Activated T-cell treated with anti-CD3 and anti-CD28 coated beads, Interleukin-2, amount 50 U/mL, for 4 hours (primary cell): ENCODE data around the gene SH3PXD2A. TPM values are rescaled to one million over a fixed set of nuclear protein-coding genes. Genes with fewer than 3 reads are reported as not detected.

Source experiments
- ATAC-seq, 2 donors: fragments of 200-7000 bp; cut with Tn5 transposase; one replicate each; pipeline ENCODE4 v1.10.0; 2021
- DNase-seq: peaks from one replicate; pipeline ENCODE4 v3.0.0-alpha.2; 2020
- H3K27me3 Mint-ChIP-seq: one replicate; pipeline ENCODE4 v1.8.0; 2021; ENCODE audit warnings: low read depth, mixed read lengths
- H3K36me3 Mint-ChIP-seq: one replicate; pipeline ENCODE4 v1.8.0; 2022; ENCODE audit warnings: mixed read lengths; ENCODE audit not compliant: insufficient read depth
- H3K4me1 Mint-ChIP-seq: one replicate; pipeline ENCODE4 v1.8.0; 2021; ENCODE audit warnings: low read depth, mixed read lengths
- H3K4me3 Mint-ChIP-seq: one replicate; pipeline ENCODE4 v1.8.0; 2021; ENCODE audit warnings: mild to moderate bottlenecking, moderate library complexity, mixed read lengths
- H3K9me3 Mint-ChIP-seq: one replicate; pipeline ENCODE4 v1.8.0; 2021; ENCODE audit warnings: mixed read lengths
- total RNA-seq, 3 donors: library from RNA; stranded (reverse); gene quantifications; one replicate each; pipeline ENCODE4 v1.2.1, GENCODE V29; 2021

SH3PXD2A gene
- total RNA-seq, 3 donors from 2014 or later: 2.4 to 2.8 (median 2.4) TPM

GRCh38 chr10:103599907-103600306 lies 255.5 kb downstream of the SH3PXD2A start:
- no peak for DNase-seq
- no peak for ATAC-seq
- Mint-ChIP-seq H3K36me3 (peaks cover 3% of the 10 kb centered on the region), H3K9me3 (no peaks in the 10 kb centered on the region), H3K27me3 (no peaks in the 10 kb centered on the region), H3K4me3 (no peak overlapping the region), H3K4me1 (no peaks in the 10 kb centered on the region)

DNA sequence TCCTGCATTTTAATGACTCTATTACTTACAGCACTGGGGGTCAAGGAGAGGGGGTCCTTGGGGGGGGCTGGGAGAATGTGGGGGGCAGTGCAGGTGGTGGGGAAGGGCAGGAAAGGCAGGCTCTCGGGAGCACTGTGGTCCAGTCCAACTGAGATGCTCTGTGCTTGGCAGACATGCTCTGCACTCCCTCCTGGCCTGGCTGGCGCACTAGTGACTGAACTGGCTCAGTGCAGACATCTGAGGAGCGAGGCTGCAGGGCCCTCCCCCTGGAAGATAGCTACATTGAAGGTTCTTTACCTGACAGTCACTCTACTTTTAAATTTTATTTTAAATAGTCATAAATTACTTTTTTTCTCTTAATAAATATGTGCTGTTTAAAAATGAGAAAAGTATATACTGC lies 256.2 kb downstream of the SH3PXD2A start:
- no peak overlapping the region for H3K4me3 Mint-ChIP-seq
- no peaks in the 10 kb centered on the region for H3K27me3 Mint-ChIP-seq
- H3K9me3 Mint-ChIP-seq: no peaks in the 10 kb centered on the region
- ATAC-seq (no peak), DNase-seq (no peak)
- H3K36me3 Mint-ChIP-seq: peaks cover 3% of the 10 kb centered on the region
- H3K4me1 Mint-ChIP-seq: no peaks in the 10 kb centered on the region

GRCh38 chr10:103598654-103599115 lies 256.7 kb downstream of the SH3PXD2A start:
- Mint-ChIP-seq H3K27me3 (no peaks in the 10 kb centered on the region), H3K4me1 (no peaks in the 10 kb centered on the region), H3K36me3 (peaks cover 3% of the 10 kb centered on the region), H3K4me3 (no peak overlapping the region), H3K9me3 (no peaks in the 10 kb centered on the region)
- ATAC-seq: no peak
- no peak for DNase-seq

DNA sequence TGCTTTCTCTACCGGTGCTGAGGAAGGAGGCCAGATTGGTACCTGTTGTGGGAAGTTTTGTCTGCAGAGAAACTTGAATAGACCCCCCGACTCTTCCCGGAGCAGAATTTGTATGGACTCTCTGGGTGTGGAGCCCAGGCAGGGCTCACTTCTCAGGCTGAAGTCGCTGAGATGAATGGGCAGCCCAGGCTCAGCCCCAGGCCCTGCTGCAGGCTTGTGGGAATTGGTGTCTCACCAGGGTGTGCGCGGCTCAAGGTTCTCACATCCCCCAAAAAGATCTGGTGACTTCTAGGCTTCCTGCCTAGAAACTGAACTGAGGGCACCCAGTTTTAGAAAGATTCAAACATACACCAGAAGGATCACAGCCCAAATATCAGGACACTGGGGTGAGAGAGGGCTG lies 258.4 kb downstream of the SH3PXD2A start:
- no peak overlapping the region for H3K4me3 Mint-ChIP-seq
- no peaks in the 10 kb centered on the region for H3K9me3 Mint-ChIP-seq
- H3K4me1 Mint-ChIP-seq: no peaks in the 10 kb centered on the region
- DNase-seq: no peak
- H3K36me3 Mint-ChIP-seq: no peaks in the 10 kb centered on the region
- H3K27me3 Mint-ChIP-seq: no peaks in the 10 kb centered on the region
- ATAC-seq: no peak

DNA sequence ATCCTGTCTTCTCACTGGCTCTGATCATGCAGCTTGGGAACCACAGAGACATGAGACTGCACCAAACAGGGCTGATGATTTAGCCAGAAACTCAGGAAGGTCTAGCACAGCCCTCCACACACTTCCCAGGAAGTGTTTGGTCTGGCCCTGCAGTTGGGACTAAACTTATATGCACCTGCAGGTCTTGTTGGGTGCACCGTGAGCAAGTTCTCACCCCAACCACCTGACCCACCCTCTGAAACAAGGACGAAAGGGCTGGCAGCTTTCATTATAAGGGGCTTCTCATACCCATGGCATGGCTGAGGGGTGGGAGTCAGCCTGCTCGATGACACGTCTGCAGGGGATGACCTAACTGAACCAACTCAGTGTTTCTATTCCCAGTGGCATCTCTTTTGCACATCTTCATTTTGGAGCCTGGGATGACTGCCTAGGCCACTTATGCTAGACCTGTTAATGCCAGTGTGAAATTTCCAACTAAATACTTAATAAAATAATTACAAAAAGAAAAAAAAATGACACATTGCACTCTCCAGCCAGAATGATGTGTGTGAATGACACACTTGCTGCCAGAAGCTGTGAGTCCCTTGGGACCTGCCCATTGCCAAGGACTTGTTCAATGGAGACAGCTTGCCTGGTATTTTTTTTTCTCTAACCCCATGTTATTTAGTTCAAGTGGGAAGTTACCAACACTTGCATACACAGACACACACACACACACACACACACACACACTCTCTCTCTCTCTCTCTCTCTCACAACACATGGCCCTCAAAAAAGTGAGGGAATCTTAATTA lies 259.2 kb downstream of the SH3PXD2A start:
- no peak for ATAC-seq
- DNase-seq: no peak
- no peaks in the 10 kb centered on the region for H3K36me3 Mint-ChIP-seq
- H3K4me1 Mint-ChIP-seq: no peaks in the 10 kb centered on the region
- no peaks in the 10 kb centered on the region for H3K9me3 Mint-ChIP-seq
- no peak overlapping the region for H3K4me3 Mint-ChIP-seq
- no peaks in the 10 kb centered on the region for H3K27me3 Mint-ChIP-seq

DNA sequence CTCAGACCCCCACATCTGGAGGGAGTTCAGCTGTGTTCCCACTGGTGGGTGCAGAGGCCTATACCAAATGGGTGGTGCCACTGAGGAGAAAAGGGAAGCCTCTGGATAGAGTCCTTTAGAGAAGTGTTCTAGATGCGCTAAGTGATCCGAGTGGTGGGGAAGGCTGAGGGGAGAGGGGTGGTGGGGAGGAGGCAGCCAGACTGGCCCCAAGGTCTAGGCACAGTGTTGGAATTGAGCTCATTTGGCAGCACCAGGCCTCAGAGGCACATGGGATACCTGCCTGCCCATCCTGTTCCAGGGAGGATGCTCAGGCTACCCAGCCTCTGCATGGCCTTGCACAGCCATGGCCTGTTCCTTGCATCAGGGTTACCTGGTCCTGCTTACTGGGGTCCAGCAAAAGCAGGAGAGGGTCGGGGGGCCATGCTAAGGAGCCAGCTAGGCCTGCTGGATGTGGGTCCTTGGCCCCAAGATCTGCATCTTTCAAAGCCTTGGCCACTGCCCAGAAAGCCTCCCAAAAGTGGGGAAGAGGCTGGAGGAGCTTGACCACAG lies 262.3 kb downstream of the SH3PXD2A start:
- ATAC-seq (no peak), DNase-seq (no peak)
- H3K27me3 Mint-ChIP-seq: no peaks in the 10 kb centered on the region
- no peak overlapping the region for H3K4me3 Mint-ChIP-seq
- no peaks in the 10 kb centered on the region for H3K4me1 Mint-ChIP-seq
- no peaks in the 10 kb centered on the region for H3K9me3 Mint-ChIP-seq
- no peaks in the 10 kb centered on the region for H3K36me3 Mint-ChIP-seq

DNA sequence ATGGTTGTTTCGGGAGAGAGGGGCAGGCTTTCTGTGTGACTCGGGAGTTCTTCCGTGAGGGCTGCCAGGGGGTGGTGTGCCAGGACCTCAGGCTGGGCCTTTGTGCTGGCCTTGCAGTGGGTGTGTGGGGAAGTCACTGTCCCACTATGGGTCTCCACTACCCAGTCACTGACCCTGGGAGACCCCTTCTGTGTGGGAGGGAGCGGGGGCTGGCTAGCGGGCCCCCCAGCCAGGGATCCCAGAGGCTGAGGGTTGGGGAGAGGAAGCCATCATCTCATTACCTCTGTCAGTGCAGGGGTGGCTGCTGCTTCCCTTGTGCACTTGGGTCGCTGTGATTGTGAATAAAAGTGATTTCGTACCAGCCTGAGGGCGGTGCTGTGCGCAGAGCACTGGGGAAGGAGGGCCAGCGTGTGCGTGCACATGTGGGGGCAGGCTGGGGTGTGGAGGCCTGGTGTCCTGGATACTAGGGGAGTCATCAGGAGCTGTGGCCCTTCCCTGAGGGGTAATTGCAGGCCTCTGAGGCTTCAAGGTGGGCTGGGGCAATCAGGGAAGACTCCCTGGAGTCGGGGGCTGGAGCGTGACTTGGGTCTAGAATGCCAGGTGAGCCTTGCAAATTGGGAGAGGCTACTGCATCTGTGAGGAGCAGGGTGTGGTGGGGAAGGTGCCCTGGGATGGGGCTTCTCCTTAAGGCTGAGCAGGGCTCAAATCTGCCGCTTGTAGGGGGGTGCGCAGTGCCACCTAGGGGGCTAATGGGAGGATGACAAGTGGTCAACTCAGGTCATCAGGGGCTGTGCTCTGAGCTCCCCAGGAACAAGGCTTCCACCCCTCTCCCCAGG lies 263.0 kb downstream of the SH3PXD2A start:
- no peaks in the 10 kb centered on the region for H3K27me3 Mint-ChIP-seq
- DNase-seq (peak; percentile 30), ATAC-seq (peak; percentile 65 to 67)
- no peaks in the 10 kb centered on the region for H3K4me1 Mint-ChIP-seq
- no peak overlapping the region for H3K4me3 Mint-ChIP-seq
- peaks cover 2% of the 10 kb centered on the region for H3K9me3 Mint-ChIP-seq
- no peaks in the 10 kb centered on the region for H3K36me3 Mint-ChIP-seq

DNA sequence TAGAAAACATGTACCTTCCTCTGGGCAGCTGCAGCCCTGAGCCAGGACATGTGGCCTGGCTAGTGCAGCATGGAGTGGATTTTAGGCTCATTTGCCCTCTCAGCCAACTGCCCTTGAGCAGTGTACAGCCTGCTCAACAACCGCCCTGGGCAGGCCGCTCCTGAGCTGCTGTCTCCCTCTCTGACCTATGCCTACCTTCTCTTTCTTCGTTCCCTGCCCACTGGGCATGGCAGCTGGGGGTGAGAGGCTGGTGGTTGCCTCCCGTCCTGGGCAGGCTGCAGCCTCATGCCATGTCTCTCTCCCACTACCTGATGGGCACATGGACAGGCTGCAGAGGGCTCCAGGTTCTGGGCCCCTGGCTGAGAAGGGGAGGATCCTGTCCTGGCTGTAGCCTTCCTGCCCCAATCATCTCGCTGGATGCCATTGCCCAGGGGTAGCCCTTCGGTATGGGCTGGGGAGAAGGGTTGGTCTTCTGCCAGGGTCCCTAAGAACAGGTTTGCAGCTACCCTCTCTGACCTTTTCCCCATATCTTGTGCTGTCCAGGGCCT lies 264.6 kb downstream of the SH3PXD2A start:
- no peak overlapping the region for H3K4me3 Mint-ChIP-seq
- peaks cover 4% of the 10 kb centered on the region for H3K9me3 Mint-ChIP-seq
- no peak for ATAC-seq
- no peaks in the 10 kb centered on the region for H3K27me3 Mint-ChIP-seq
- no peaks in the 10 kb centered on the region for H3K36me3 Mint-ChIP-seq
- no peak for DNase-seq
- no peaks in the 10 kb centered on the region for H3K4me1 Mint-ChIP-seq

- peaks cover under 1% of the 10 kb centered on the region for H3K4me1 Mint-ChIP-seq
- DNase-seq (no peak), ATAC-seq (no peak)
- no peak overlapping the region for H3K4me3 Mint-ChIP-seq
- no peaks in the 10 kb centered on the region for H3K36me3 Mint-ChIP-seq
- no peaks in the 10 kb centered on the region for H3K27me3 Mint-ChIP-seq
- peaks cover 4% of the 10 kb centered on the region for H3K9me3 Mint-ChIP-seq
These were observed 265.3 kb downstream of the SH3PXD2A start for GRCh38 chr10:103590060-103590459.

GRCh38 chr10:103589074-103589630 lies 266.2 kb downstream of the SH3PXD2A start:
- Mint-ChIP-seq H3K4me3 (no peak overlapping the region), H3K36me3 (no peaks in the 10 kb centered on the region), H3K9me3 (peaks cover 4% of the 10 kb centered on the region), H3K4me1 (peaks cover 2% of the 10 kb centered on the region), H3K27me3 (no peaks in the 10 kb centered on the region)
- no peak for DNase-seq
- ATAC-seq: no peak

DNA sequence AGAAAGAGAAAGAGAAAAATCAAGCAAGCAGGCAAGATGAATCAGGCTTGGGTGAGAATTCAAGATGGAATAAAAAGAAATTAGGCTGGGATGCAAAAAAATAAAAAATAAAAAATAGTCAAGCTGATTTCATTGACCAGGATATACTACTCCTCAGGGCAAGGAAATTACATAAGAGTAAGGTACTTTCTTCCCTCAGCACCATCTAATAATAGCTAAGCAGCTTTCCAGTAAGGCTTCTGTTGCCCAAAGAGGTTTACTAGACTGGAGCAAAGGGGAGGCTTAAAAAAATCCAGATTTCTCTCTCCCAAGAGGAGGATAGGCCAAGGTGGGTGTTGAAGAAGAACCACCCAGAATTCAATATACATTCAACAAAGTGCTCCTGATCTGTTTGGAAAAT lies 268.3 kb downstream of the SH3PXD2A start:
- H3K9me3 Mint-ChIP-seq: peaks cover 4% of the 10 kb centered on the region
- H3K4me1 Mint-ChIP-seq: peaks cover 7% of the 10 kb centered on the region
- H3K4me3 Mint-ChIP-seq: no peak overlapping the region
- H3K27me3 Mint-ChIP-seq: no peaks in the 10 kb centered on the region
- ATAC-seq (no peak), DNase-seq (no peak)
- no peaks in the 10 kb centered on the region for H3K36me3 Mint-ChIP-seq

GRCh38 chr10:103585011-103585405 lies 270.4 kb downstream of the SH3PXD2A start:
- ATAC-seq: no peak
- peak overlapping the region; percentile 35 for H3K4me3 Mint-ChIP-seq
- H3K36me3 Mint-ChIP-seq: no peaks in the 10 kb centered on the region
- peaks cover 4% of the 10 kb centered on the region for H3K9me3 Mint-ChIP-seq
- H3K4me1 Mint-ChIP-seq: peaks cover 7% of the 10 kb centered on the region
- H3K27me3 Mint-ChIP-seq: no peaks in the 10 kb centered on the region
- no peak for DNase-seq

- ATAC-seq (peak; percentile 77 to 82), DNase-seq (peak; percentile 70)
- H3K4me1 Mint-ChIP-seq: peaks cover 7% of the 10 kb centered on the region
- no peaks in the 10 kb centered on the region for H3K27me3 Mint-ChIP-seq
- peak overlapping the region; percentile 85 for H3K4me3 Mint-ChIP-seq
- peaks cover 4% of the 10 kb centered on the region for H3K9me3 Mint-ChIP-seq
- no peaks in the 10 kb centered on the region for H3K36me3 Mint-ChIP-seq
These were observed 271.0 kb downstream of the SH3PXD2A start for GRCh38 chr10:103584216-103585010.
